ENCODE data around the gene SDHB.

The SDHB gene

DNA sequence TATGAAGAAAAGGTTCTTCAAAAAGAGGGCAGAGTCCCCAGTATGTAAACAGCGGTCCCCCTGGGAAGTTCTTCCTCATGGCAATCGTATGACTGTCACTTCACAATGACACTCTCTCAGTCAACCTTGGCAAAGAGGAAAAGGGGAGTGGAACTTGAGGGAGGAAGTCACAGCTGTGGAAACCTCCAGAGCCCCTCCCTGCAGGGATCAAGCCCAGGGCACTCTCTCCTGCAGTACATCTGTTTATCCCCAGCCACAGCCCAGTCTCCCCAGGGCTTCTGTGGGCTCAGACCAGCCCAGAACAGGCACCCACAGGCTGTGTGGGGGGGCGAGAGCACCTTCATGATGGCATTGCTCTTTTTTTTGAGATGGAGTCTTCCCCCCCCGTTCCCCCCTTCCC lies 44.1 kb downstream of the SDHB start:
- no peaks in the 10 kb centered on the region for H3K27me3 ChIP-seq (replicated peaks; ENCODE audit: control insufficient read depth, insufficient read depth, low read length)
- no peak overlapping the region for H3K4me3 ChIP-seq (ENCODE audit: low read length)
- DNase-seq (ENCODE audit: low read depth): no peak
- peaks cover 17% of the 10 kb centered on the region for H3K4me1 ChIP-seq (ENCODE audit: control insufficient read depth, insufficient read depth, low read length)
- no peak overlapping the region for H3K9ac ChIP-seq (ENCODE audit: low read length)
- H3K36me3 ChIP-seq (ENCODE audit: control insufficient read depth, insufficient read depth, low read length, severe bottlenecking): no peaks in the 10 kb centered on the region
- H3K9me3 ChIP-seq (ENCODE audit: control insufficient read depth, low read length): no peaks in the 10 kb centered on the region

DNA sequence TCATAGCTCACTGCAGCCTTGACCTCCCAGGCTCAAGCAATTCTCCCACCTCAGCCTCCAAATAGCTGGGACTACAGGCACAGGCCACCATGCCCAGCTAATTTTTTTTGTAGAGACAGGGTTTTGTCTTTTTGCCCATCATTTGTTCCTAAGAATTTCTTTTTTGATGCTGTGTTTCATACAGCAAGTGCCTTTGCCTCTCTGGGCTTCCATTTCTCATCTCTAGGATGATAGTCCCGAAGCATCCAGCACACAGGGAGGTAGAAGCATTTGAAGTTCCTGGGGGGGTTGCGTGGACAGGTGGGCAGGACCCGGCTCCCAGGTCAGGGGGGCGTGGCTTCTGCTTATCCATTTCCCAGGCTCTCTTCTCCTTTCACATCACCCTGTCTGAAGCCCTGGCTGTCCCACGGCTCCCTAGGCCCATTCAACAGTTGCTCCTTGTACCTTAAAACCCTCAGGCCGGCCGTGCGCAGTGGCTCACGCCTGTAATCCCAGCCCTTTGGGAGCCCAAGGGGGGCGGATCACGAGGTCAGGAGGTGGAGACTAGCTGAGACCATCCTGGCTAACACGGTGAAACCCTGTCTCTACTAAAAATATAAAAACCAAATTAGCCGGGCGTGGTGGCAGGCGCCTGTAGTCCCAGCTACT lies 45.5 kb downstream of the SDHB start:
- Histone ChIP-seq H3K9ac (ENCODE audit: low read length) (no peak overlapping the region), H3K4me3 (ENCODE audit: low read length) (no peak overlapping the region), H3K4me1 (ENCODE audit: control insufficient read depth, insufficient read depth, low read length) (peaks cover 30% of the 10 kb centered on the region), H3K9me3 (ENCODE audit: control insufficient read depth, low read length) (no peaks in the 10 kb centered on the region), H3K27me3 (replicated peaks; ENCODE audit: control insufficient read depth, insufficient read depth, low read length) (no peaks in the 10 kb centered on the region), H3K36me3 (ENCODE audit: control insufficient read depth, insufficient read depth, low read length, severe bottlenecking) (no peaks in the 10 kb centered on the region)
- DNase-seq (ENCODE audit: low read depth): no peak

DNA sequence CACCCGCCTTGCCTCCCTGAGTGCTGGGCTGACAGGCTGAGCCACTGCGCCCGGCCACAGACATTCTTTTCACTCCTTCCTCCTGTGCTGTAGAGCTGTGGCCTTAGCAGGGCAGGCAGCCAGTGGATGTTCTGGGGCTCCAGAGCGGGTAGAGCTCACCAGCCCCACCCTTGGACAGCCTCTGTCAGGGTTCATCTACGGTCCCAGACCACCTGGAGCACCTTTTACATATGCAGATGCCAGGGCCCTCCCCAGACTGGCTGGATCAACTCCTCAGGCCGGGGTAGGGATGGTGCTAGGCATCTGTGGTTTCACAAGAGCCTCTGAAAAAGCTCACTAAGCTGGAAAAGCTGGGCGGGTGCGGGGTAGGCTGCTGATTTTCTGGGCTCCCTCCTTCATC lies 46.7 kb downstream of the SDHB start:
- H3K36me3 ChIP-seq (ENCODE audit: control insufficient read depth, insufficient read depth, low read length, severe bottlenecking): peaks cover 10% of the 10 kb centered on the region
- peaks cover 29% of the 10 kb centered on the region for H3K4me1 ChIP-seq (ENCODE audit: control insufficient read depth, insufficient read depth, low read length)
- H3K9ac ChIP-seq (ENCODE audit: low read length): no peak overlapping the region
- no peak for DNase-seq (ENCODE audit: low read depth)
- H3K4me3 ChIP-seq (ENCODE audit: low read length): no peak overlapping the region
- no peaks in the 10 kb centered on the region for H3K9me3 ChIP-seq (ENCODE audit: control insufficient read depth, low read length)
- no peaks in the 10 kb centered on the region for H3K27me3 ChIP-seq (replicated peaks; ENCODE audit: control insufficient read depth, insufficient read depth, low read length)

DNA sequence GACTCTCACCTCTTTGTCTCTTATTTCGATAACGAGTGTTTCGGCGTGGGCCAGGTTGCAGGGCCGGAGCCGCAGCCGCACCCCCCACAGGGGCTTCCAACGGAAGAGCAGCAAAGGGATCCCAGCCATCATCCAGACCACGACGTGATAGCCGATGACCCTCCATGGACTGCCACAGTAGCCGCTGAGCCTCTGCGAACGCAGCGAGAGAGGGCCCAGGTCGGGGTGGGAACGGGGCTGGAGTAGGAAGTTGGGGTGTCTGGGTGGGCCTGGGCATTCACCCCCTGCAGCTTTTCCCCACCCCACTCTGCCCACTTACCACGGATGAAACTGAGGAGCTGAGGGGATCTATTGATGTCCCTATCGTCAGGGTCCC lies 48.5 kb downstream of the SDHB start:
- Histone ChIP-seq H3K4me1 (ENCODE audit: control insufficient read depth, insufficient read depth, low read length) (peaks cover 18% of the 10 kb centered on the region), H3K27me3 (replicated peaks; ENCODE audit: control insufficient read depth, insufficient read depth, low read length) (no peaks in the 10 kb centered on the region), H3K36me3 (ENCODE audit: control insufficient read depth, insufficient read depth, low read length, severe bottlenecking) (peaks cover 23% of the 10 kb centered on the region), H3K9ac (ENCODE audit: low read length) (no peak overlapping the region), H3K9me3 (ENCODE audit: control insufficient read depth, low read length) (no peaks in the 10 kb centered on the region), H3K4me3 (ENCODE audit: low read length) (no peak overlapping the region)
- DNase-seq (ENCODE audit: low read depth): no peak

GRCh38 chr1:17004466-17005364 lies 49.1 kb downstream of the SDHB start:
- no peak overlapping the region for H3K9ac ChIP-seq (ENCODE audit: low read length)
- peaks cover 25% of the 10 kb centered on the region for H3K36me3 ChIP-seq (ENCODE audit: control insufficient read depth, insufficient read depth, low read length, severe bottlenecking)
- H3K27me3 ChIP-seq (replicated peaks; ENCODE audit: control insufficient read depth, insufficient read depth, low read length): no peaks in the 10 kb centered on the region
- no peaks in the 10 kb centered on the region for H3K9me3 ChIP-seq (ENCODE audit: control insufficient read depth, low read length)
- DNase-seq (ENCODE audit: low read depth): no peak
- no peak overlapping the region for H3K4me3 ChIP-seq (ENCODE audit: low read length)
- H3K4me1 ChIP-seq (ENCODE audit: control insufficient read depth, insufficient read depth, low read length): peaks cover 16% of the 10 kb centered on the region

DNA sequence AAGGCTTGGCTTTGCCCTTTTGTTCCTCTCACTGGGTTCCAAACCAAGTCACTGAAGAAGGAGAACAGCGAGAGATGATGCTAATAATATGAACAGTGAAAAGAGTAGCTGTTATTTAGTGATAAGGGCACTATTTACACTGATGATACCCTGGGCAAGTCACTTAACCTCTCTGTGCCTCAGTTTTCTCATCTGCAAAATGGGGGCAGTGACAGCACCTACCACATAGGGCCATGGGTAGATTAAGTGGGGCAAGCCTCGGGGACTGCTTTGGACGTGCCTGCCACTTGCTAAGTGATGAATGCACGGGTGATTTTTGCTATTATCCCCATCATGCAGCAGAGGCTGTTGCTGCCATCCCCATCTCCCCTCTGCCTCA lies 51.3 kb downstream of the SDHB start:
- Histone ChIP-seq H3K27me3 (replicated peaks; ENCODE audit: control insufficient read depth, insufficient read depth, low read length) (no peaks in the 10 kb centered on the region), H3K4me1 (ENCODE audit: control insufficient read depth, insufficient read depth, low read length) (peaks cover 16% of the 10 kb centered on the region), H3K4me3 (ENCODE audit: low read length) (no peak overlapping the region), H3K36me3 (ENCODE audit: control insufficient read depth, insufficient read depth, low read length, severe bottlenecking) (peaks cover 34% of the 10 kb centered on the region), H3K9me3 (ENCODE audit: control insufficient read depth, low read length) (no peaks in the 10 kb centered on the region), H3K9ac (ENCODE audit: low read length) (no peak overlapping the region)
- no peak for DNase-seq (ENCODE audit: low read depth)

GRCh38 chr1:17001760-17002523 lies 51.9 kb downstream of the SDHB start:
- H3K36me3 ChIP-seq (ENCODE audit: control insufficient read depth, insufficient read depth, low read length, severe bottlenecking): peaks cover 34% of the 10 kb centered on the region
- no peak overlapping the region for H3K9ac ChIP-seq (ENCODE audit: low read length)
- no peaks in the 10 kb centered on the region for H3K9me3 ChIP-seq (ENCODE audit: control insufficient read depth, low read length)
- no peak overlapping the region for H3K4me3 ChIP-seq (ENCODE audit: low read length)
- no peak for DNase-seq (ENCODE audit: low read depth)
- H3K4me1 ChIP-seq (ENCODE audit: control insufficient read depth, insufficient read depth, low read length): peaks cover 16% of the 10 kb centered on the region
- H3K27me3 ChIP-seq (replicated peaks; ENCODE audit: control insufficient read depth, insufficient read depth, low read length): no peaks in the 10 kb centered on the region

GRCh38 chr1:16999863-17000262 lies 54.0 kb downstream of the SDHB start:
- H3K4me1 ChIP-seq (ENCODE audit: control insufficient read depth, insufficient read depth, low read length): peaks cover 16% of the 10 kb centered on the region
- H3K9me3 ChIP-seq (ENCODE audit: control insufficient read depth, low read length): no peaks in the 10 kb centered on the region
- peaks cover 34% of the 10 kb centered on the region for H3K36me3 ChIP-seq (ENCODE audit: control insufficient read depth, insufficient read depth, low read length, severe bottlenecking)
- H3K4me3 ChIP-seq (ENCODE audit: low read length): no peak overlapping the region
- no peak for DNase-seq (ENCODE audit: low read depth)
- no peaks in the 10 kb centered on the region for H3K27me3 ChIP-seq (replicated peaks; ENCODE audit: control insufficient read depth, insufficient read depth, low read length)
- no peak overlapping the region for H3K9ac ChIP-seq (ENCODE audit: low read length)

- H3K4me1 ChIP-seq (ENCODE audit: control insufficient read depth, insufficient read depth, low read length): peaks cover 6% of the 10 kb centered on the region
- no peaks in the 10 kb centered on the region for H3K27me3 ChIP-seq (replicated peaks; ENCODE audit: control insufficient read depth, insufficient read depth, low read length)
- no peak overlapping the region for H3K9ac ChIP-seq (ENCODE audit: low read length)
- H3K4me3 ChIP-seq (ENCODE audit: low read length): no peak overlapping the region
- H3K9me3 ChIP-seq (ENCODE audit: control insufficient read depth, low read length): no peaks in the 10 kb centered on the region
- H3K36me3 ChIP-seq (ENCODE audit: control insufficient read depth, insufficient read depth, low read length, severe bottlenecking): peaks cover 34% of the 10 kb centered on the region
- DNase-seq (ENCODE audit: low read depth): no peak
These were observed 55.2 kb downstream of the SDHB start for GRCh38 chr1:16998589-16998988.

GRCh38 chr1:16996845-16997244 lies 57.0 kb downstream of the SDHB start:
- Histone ChIP-seq H3K4me1 (ENCODE audit: control insufficient read depth, insufficient read depth, low read length) (no peaks in the 10 kb centered on the region), H3K9ac (ENCODE audit: low read length) (no peak overlapping the region), H3K9me3 (ENCODE audit: control insufficient read depth, low read length) (no peaks in the 10 kb centered on the region), H3K4me3 (ENCODE audit: low read length) (no peak overlapping the region), H3K27me3 (replicated peaks; ENCODE audit: control insufficient read depth, insufficient read depth, low read length) (no peaks in the 10 kb centered on the region), H3K36me3 (ENCODE audit: control insufficient read depth, insufficient read depth, low read length, severe bottlenecking) (peaks cover 22% of the 10 kb centered on the region)
- no peak for DNase-seq (ENCODE audit: low read depth)

DNA sequence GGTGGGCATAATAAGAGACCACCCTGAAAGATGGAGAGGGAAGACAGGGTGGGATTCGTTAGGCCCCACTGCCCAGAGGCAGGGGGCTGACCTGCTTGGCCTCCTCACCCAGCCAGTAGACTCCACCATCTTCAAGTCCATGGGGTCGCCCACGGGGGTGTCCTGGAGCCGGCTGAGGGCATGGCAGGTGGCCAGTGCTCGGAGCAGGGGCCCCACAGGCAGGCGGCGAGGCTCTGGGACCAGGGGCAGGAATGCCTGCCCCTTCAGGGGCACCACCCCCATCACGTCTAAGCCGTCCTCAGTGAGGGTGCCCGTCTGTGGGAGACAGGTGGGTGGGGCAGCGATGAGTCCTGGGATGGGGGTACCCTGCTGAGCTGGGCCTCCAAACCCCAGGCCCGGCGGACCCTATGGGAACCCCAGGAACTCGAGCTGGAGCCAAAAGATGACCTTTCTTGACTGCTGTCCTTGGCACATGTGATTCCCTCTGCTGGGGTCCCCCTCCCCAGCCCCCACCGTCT lies 60.3 kb downstream of the SDHB start:
- H3K9ac ChIP-seq (ENCODE audit: low read length): no peak overlapping the region
- H3K9me3 ChIP-seq (ENCODE audit: control insufficient read depth, low read length): no peaks in the 10 kb centered on the region
- no peak overlapping the region for H3K4me3 ChIP-seq (ENCODE audit: low read length)
- H3K36me3 ChIP-seq (ENCODE audit: control insufficient read depth, insufficient read depth, low read length, severe bottlenecking): peaks cover 11% of the 10 kb centered on the region
- no peak for DNase-seq (ENCODE audit: low read depth)
- no peaks in the 10 kb centered on the region for H3K4me1 ChIP-seq (ENCODE audit: control insufficient read depth, insufficient read depth, low read length)
- no peaks in the 10 kb centered on the region for H3K27me3 ChIP-seq (replicated peaks; ENCODE audit: control insufficient read depth, insufficient read depth, low read length)

Measured in adipocyte (in vitro differentiated cells).